Activated CD8-positive, alpha-beta memory T cell treated with anti-CD3 and anti-CD28 coated beads, Interleukin-2, amount 50 U/mL, for 1 hour (primary cell): ENCODE data around the gene B3GALT5.

Experiments
- DNase-seq: peaks from one replicate; pipeline ENCODE4 v3.0.0-alpha.2; 2020; ENCODE audit errors: extremely low read depth

The B3GALT5 gene

DNA sequence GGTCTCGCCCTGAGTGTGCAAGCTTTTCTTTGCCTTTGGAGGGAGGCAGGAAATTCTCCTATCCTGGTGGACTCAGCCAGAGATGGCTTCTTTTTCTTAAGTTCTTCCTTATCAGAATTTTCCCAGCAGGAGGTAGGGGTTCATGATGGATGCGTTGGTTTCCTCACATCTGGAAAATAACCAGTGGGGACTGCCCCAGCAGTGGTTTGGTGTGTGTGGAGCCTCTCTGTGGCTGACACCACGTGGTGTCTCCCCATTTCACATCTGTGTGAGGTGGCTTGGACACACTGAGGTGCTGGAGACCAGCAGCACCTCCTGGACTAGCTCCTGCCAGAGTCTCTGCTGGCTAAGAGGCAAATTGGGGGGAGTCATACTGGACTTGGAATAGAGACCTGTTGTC lies 32.6 kb downstream of the B3GALT5 start:
- DNase-seq = no peak

DNA sequence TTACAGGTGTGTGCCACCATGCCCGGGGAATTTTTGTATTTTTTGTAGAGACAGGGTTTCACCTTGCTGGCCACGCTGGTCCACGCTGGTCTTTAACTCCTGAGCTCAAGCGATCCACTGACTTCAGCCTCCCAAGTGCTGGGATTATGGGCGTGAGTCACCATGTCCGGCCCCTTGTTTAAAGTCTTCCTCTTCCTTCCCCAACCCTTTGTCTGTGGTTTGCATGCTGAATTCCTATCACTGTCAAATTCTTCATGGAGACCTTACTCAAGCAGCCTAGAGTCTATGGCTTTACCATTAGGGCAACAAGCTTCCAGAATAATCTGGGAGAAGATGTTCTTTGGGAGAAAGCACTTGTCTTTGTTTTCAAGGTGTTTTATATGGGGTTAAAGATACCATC lies 34.7 kb downstream of the B3GALT5 start:
- DNase-seq = no peak

DNA sequence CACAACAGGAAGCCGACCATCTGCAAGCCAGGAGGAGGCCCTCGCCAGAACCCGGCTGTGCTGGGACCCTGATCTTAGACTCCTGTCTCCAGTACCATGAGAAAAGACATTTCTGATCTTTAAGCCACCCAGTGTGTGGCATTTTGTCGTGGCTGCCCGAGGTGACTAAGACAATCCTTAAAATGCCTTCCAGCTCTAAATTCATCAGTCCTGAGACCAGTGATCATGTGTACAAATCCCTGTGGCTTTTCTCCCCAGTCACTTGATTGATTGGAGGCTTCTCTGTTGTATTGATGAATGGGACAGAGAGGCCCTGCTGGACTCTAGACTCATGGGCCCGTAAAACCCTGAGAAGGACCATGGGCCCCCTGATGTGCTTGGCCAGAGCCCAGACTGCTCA lies 36.1 kb downstream of the B3GALT5 start:
- no peak for DNase-seq

DNA sequence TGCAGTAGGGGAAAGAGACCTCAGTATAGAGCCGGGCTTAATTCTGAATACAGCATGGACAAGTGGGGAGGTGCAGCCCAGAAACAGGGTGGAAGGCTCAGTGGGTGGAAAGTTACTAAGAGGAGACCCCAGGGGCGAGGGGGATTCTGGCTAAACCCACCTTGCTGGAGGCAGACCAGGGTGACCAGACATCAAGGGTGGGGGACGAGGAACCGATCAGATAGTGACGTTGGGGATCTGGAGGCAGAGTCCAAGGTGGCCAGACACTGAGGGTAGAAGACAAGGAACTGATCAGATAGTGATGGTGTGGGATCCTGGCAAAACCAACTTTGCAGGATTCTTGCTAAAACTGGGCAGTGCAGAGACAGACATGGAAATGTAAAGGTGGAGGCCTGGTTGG lies 36.8 kb downstream of the B3GALT5 start:
- DNase-seq = no peak

DNA sequence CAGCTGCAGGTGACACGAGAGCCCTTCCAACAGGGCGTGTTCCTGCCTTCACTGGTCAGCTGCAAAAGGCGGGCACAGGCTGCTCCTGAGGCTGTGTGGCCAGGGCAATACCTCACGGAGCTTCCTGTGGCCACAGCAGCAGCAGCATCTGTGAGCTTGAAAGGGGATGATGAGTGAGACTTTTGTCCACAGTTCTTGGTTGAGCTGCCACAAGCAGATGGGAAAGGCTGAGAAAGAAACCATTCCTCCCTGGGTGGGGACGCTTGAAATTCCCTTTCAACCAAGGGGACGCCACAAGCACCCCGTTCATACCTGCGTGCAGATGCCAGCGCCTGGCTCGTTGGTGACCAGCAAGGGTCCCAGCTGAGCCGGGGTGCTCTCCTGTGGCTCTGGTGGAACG lies 37.6 kb downstream of the B3GALT5 start:
- DNase-seq = no peak

DNA sequence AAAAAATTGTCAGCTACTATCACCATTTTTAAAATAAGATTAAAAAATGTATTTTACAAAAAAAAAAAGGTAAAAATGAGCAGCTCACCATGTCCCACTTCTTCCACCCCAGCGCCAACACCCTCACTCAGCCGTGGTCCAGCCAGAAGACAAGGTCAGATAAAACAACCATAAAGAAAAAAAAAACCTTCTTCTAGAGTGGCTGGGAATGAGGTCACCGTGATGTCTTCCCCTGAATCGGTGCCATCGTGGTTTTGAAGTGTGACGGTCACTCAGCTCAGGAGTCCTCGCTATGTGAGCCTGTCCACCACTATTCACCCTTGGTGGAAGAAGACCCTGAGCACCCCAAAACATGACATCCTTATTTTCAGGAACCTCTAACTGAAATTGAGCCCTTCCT lies 38.1 kb downstream of the B3GALT5 start:
- no peak for DNase-seq

DNA sequence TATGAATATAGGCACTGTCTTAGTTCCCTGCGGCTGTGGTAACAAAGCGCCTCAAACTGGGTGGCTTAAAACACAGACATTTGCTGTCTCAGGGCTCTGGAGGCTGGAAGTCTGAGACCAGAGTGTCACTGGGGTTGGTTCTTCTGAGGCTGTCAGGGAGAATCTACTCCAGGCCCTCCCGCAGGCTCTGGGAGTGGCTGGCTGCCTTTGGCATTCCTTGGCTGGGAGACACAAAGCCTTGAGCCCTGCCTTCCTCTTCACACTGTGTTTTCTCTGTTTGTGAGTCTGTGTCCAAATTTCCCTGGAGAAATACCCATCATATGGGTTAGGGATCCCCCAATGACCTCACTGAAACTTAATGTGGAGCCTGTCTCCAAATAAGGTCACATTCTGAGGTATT lies 38.5 kb downstream of the B3GALT5 start:
- DNase-seq = no peak

DNA sequence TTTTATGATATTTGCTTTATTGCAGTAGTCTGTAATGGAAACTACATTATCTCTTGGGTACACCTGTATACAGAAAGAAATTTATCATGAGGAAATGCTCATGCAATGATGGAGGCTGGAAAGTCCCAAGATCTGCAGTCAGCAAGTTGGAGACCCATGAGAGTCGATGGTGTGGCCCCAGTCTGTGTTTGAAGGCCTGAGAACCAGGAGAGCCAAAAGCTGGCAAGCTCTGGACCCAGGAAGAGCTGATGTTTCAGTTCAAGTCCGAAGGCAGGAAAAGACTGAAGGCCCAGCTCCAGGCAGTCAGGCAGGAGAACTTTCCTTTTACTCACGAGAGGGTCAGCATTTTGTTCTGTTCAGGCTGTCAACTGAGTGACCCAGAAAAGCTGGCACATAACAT lies 42.2 kb downstream of the B3GALT5 start:
- DNase-seq = no peak

DNA sequence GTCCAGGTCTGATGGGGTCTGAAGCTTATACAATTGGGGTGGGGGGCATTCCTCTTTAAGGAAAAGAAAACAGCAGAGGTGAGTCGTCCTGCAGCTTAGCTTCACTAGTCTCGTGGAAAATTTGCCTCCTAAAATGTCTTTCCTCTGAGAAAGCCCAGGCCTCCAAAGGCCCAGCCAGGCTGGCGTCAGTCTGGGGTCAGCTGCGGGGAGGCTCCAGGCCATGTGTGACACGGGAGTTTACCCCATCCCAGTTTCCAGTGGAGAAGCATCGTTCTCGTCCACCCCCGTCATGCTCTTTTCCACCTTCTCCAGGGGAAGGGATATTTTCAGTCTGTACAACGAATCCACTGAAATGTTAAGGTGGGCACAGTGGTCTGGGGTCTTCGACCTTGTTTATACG lies 42.8 kb downstream of the B3GALT5 start:
- no peak for DNase-seq

DNA sequence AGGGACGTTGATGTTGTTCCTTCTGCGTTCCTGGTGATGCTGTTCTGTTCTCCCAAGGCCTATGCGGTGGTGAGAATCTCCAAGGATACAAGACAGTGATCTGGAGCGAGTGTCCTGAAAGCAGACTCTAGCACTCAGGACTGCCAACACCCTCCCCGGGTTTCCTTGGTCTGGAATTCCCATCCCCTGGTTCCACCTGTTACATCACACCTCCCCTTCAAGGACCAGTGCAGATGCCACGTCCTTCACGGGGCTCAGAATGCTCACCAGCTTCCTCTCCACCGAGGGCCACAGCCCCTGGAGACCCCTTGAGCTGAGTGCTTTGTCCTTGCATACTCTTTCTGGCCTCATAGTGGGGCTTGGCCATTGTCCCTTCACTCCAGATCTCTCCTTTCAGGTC lies 43.5 kb downstream of the B3GALT5 start:
- no peak for DNase-seq

DNA sequence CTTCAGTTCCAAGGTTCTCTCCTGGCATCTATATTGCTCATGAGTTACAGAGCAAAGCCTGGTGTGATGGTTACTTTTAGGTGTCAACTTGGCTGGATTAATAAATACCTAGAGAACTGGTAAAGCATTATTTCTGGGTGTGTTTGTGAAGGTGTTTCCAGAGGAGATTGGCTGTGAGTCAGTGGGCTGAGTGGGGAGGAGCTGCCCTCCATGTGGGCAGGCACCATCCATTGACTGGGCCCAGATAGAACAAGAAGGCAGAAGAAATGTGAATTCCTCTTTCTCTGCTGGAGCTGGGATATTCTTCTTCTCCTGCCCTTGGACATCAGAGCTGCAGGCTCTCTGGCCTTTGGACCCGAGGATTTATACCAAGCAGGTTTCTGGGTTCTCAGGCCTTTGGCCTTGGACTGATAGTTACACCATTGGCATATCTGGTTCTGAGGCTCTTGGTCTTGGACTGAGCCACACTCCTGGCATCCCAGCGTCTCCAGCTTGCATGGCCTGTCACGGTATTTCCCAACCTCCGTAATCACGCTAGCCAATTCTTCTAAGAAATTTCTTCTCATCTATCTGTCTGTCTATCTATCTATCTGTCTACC lies 44.5 kb downstream of the B3GALT5 start:
- DNase-seq = no peak

DNA sequence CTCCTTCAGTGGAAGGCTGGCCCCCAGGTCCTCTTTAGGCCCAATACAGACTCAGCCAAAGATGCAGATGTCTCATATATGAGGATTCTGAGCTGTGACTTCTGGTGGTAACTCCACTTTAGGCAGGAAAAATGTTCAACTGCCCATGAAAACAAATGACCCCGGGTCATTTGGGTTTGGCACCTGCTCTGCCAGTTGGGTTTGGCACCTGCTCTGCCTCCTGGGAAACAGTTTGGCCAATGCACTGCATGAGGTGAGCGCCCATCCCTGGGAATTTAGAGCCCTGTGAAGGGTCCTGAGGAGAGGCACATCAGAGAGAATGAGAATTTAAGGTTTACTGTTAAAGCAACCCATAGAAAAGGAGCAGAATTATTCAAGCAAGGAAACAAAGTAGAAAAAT lies 45.3 kb downstream of the B3GALT5 start:
- no peak for DNase-seq

DNA sequence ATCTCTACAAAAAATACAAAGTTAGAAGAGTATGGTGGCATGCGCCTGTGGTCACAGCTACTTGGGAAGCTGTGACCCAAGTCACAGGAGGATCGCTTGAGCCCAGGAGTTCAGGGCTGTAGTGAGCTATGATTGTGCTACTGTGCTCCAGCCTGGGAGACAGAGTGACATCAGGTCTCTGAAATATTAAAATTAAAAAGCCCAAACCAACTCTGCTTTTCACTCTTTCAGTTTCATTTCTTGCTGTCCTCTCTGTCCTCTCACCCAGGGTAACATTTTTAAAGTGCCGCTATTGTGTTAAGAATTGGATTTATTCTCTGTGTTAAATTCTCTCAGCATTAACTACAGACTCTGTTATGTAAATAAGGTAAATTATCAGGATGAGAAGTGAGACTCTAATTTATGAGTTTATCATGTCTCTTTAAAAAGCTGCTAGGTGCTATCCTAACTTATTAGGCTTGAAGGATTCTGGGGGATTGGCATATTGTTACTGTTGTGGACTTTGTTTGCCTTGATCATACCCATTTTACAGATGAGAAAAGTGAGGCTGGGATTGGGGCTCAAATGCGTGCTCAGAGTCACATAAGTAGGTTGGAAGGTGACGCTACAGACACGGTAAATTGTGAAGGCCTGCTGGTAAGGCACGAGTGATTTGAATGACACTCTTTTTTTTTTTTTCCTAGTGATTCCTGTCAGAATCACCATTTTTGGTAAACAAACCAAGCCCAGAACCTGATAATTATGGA lies 46.5 kb downstream of the B3GALT5 start:
- no peak for DNase-seq

DNA sequence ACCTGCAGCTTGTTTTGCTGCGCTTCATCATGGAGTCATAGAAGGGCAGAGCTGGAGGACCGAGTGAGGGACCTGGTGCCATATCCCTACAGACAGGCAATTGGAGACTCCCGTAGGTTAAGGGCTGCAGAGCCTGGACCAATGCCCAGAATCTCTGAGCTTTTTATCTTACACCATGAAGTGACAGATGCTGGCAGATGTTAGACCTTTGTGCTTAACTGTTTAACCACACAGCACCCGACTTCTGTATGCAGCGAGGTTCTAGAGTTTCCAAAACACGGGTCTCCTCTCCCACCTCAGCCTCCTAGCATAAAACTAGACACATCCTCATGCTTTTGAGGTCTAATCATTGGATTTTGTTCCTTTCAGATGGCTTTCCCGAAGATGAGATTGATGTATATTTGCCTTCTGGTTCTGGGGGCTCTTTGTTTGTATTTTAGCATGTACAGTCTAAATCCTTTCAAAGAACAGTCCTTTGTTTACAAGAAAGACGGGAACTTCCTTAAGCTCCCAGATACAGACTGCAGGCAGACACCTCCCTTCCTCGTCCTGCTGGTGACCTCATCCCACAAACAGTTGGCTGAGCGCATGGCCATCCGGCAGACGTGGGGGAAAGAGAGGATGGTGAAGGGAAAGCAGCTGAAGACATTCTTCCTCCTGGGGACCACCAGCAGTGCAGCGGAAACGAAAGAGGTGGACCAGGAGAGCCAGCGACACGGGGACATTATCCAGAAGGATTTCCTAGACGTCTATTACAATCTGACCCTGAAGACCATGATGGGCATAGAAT lies 47.6 kb downstream of the B3GALT5 start:
- no peak for DNase-seq

DNA sequence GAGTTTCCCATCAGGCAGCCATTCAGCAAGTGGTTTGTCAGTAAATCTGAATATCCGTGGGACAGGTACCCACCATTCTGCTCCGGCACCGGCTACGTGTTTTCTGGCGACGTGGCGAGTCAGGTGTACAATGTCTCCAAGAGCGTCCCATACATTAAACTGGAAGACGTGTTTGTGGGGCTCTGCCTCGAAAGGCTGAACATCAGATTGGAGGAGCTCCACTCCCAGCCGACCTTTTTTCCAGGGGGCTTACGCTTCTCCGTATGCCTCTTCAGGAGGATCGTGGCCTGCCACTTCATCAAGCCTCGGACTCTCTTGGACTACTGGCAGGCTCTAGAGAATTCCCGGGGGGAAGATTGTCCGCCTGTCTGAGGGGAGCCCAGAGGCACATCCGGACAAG lies 48.4 kb downstream of the B3GALT5 start:
- no peak for DNase-seq

DNA sequence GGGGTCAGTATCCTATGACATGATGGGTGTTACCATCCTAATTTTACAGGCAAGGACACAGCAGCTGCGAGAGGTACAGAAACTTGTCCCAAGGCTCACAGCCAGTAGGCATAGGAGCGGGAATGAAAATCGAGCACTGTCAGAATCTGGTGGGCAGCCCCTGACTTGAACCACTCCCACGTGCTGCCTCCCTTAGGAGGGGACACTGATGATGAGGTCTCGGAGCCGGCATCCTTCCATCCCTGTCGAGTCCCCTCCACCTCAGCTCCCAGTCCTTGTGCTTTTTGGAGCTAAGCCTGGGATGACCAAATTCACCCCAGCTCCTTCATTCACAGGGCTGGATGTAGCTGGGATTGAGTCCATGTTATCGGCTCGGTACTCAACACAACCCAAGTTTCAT lies 49.0 kb downstream of the B3GALT5 start:
- no peak for DNase-seq

DNA sequence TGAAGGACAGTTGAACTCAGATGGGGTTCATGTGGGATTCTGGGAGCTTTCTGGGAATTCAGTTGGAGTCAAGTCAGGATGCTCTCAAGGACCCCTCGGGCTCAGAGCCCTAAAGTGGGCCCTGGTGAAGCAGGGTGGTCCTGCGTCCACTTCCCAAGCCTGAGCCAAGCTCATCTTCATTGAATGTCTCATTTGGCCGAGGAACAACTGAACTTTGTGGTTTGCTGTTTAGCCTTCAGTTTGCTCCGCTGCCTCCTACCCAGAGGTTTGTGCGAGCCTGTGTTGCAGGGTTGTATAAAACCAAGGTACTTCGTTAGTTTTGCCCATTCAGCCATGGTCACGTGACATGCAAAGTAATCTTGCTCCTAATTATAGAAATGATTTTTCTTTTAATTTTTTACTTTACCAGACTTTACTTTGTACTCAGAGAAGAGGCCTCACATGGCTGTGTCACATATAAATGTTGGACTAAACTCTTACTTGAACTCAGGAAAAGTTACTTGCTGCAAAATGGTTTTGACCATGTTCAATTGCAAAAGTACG lies 49.7 kb downstream of the B3GALT5 start:
- no peak for DNase-seq

DNA sequence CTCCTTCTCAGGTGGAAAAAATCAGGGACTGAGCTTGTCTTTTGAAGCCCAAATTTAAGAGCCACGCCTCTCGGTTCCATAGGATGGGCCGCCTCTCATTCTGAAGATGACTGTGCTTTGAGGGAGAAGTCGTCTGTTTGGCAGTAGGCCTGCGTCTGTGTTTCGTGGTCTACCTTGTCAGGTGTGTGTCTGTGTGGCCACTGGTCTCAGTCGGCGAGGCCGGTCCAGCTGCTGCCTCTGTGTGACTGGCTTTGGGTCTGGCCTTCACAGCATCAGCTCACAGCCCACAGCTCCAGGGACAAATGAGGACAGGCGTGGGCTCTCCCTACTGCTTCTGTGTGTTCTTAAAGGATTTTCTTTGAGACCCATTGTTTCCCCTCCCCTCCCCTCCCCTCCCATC lies 50.3 kb downstream of the B3GALT5 start:
- DNase-seq = no peak

DNA sequence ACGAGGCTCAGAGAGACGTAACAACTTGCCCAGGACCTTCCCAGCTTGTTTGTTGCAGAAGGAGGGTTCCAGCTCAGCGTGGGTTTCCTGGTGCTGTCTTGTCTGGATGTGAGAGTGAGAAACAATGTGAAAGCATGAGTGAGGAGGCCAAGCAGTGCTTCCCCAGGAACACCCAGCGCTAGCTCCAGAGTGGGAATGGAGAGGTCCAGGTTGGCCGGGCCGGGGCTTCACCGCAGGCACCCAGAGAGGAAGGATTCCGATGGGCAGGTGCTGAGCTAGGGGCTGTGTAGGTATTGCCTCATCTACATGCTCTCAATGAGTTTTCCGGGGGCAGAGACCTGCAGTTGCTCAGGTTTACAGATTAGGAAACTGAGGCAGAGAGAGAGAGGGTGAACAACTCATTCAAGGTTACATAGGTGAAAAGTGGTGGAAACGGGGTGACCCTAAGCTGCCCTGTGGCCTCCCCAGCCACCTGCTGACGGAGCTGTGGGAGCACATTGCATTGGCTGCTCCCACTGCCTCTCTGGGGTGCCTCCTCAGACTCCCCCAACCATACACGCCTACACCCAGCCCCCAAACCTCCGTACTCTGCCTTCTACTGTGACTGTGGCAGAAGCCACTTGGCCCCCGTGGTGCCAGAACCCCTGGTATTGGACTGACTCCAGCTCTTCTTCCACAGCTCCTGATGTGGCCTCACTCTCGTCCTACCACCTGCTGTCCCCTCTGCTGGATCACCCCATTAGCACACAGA lies 51.2 kb downstream of the B3GALT5 start:
- DNase-seq = no peak

DNA sequence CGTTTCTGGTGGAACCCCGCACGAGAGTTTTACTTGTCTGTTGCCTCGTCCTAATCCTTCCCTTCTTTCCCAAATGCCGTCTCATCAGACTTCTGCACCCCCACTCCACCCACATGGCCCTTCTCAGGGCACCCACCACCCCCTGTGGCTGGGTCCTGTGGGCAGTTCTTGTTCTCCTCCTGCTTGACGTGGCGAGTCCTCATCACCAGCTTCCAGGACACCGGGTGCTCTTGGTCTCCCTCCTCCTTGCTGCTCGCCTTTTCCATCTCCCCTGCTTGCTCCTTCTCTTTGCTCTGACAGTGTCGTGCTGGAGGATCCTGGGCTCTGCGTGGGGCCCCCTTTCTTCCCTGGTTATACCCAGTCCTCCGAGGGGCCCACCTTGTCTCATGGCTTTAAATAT lies 51.8 kb downstream of the B3GALT5 start:
- no peak for DNase-seq

DNA sequence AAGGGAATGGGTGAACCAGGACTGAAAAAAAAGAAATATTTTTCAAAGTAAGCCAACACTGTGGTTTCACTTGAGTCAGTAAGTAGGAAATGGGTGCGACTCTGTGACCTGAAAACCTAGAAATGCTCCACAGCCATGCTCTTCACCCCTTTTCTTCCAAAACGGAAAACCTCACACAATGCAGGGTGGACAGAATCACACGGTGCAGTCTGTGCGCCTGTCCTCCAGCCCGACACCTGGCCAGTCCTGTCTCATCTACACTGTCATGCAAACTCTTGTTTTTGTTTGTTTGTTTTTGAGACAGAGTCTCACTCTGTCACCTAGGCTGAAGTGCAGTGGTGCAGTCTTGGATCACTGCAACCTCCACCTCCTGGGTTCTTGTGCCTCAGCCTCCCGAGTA lies 53.3 kb downstream of the B3GALT5 start:
- DNase-seq = no peak

DNA sequence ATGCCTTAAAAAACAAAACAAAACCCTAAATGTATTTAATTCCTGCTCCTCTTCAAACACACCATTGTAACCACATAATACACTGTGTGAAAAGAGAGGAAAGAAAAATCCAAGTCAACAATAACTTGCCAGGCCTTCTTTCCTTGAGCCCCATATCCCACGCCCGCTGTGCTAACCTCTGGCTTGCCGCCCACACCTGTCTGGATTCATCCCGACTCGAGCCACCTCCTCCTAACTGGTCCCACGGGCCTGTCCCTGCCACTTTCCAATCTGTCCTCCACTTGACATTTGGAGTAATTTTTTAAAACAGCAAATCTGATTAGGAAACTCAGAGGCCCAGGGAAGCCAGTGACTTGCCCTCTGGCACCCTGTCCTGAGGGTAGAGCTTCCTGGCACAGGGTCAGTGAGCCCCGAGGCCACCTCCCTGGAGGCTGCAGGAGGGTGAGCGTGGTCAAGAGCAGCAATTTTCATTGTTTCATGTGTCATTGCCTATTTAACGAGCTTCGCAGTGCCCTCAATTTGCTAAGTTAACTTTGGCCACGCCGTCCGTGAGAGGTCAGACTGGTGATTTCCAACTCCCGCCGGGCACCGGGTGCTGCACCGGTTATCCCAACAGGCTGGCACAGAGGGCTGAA lies 54.1 kb downstream of the B3GALT5 start:
- no peak for DNase-seq
